HL-60/S4 treated with phorbol 12-myristate 13-acetate at 8.2 ng/mL for 4 days and 3 days (cell line): ENCODE data around the gene C11orf68.

Experiments
- in situ Hi-C: fragments of 300-500 bp; cut with MboI; formaldehyde crosslinking; loops from 2 replicates; pipeline ENCODE4 v1.15.0; 2022; ENCODE audit warnings: low sequenced_read_pairs

Gene C11orf68

GRCh38 chr11:65891219-65892136 is 27.4 kb downstream of the C11orf68 start:
- in situ Hi-C loops = loop anchor here (25.0 kb wide), 1 partner anchor 96 kb away; no protein-coding TSS in a partner anchor

- in situ Hi-C loops = loop anchor here (25.0 kb wide), 1 partner anchor 97 kb away; no protein-coding TSS in a partner anchor
Observed at GRCh38 chr11:65890324-65891218, 28.3 kb downstream of the C11orf68 start, which contains the start of gene CCDC85B. Gene CCDC85B, plus strand, starts transcription at chr11:65890673. Its CDS starts 111 bp downstream, at chr11:65890784.

GRCh38 chr11:65888163-65888814 is 30.6 kb downstream of the C11orf68 start, which contains the start of gene FIBP:
Gene FIBP, minus strand, starts transcription at chr11:65888471. Its CDS starts 53 bp downstream, at chr11:65888418.
- in situ Hi-C loops = loop anchor here (25.0 kb wide), 1 partner anchor 99 kb away; no protein-coding TSS in a partner anchor

GRCh38 chr11:65887723-65888162 is 31.1 kb downstream of the C11orf68 start:
- in situ Hi-C loops = loop anchor here (25.0 kb wide), 1 partner anchor 100 kb away; no protein-coding TSS in a partner anchor

GRCh38 chr11:65886826-65887722 is 31.8 kb downstream of the C11orf68 start:
- in situ Hi-C loops = loop anchor here (25.0 kb wide), 1 partner anchor 100 kb away; no protein-coding TSS in a partner anchor

GRCh38 chr11:65885808-65886536 is 32.9 kb downstream of the C11orf68 start:
- in situ Hi-C loops = loop anchor here (25.0 kb wide), 1 partner anchor 101 kb away; no protein-coding TSS in a partner anchor

GRCh38 chr11:65885231-65885630 is 33.6 kb downstream of the C11orf68 start:
- in situ Hi-C loops = loop anchor here (25.0 kb wide), 1 partner anchor 102 kb away; no protein-coding TSS in a partner anchor

- in situ Hi-C loops = loop anchor here (25.0 kb wide), 1 partner anchor 103 kb away; no protein-coding TSS in a partner anchor
Observed at GRCh38 chr11:65884716-65885092, 34.2 kb downstream of the C11orf68 start.

- in situ Hi-C loops = loop anchor here (25.0 kb wide), 1 partner anchor 103 kb away; no protein-coding TSS in a partner anchor
Observed at GRCh38 chr11:65883786-65884715, 34.8 kb downstream of the C11orf68 start.

- in situ Hi-C loops = loop anchor here (25.0 kb wide), 1 partner anchor 104 kb away; no protein-coding TSS in a partner anchor
Observed at GRCh38 chr11:65883058-65883761, 35.7 kb downstream of the C11orf68 start.

GRCh38 chr11:65882120-65883057 is 36.5 kb downstream of the C11orf68 start:
- in situ Hi-C loops = loop anchor here (25.0 kb wide), 1 partner anchor 105 kb away; no protein-coding TSS in a partner anchor

- in situ Hi-C loops = loop anchor here (25.0 kb wide), 1 partner anchor 106 kb away; no protein-coding TSS in a partner anchor
Observed at GRCh38 chr11:65880844-65881421, 37.9 kb downstream of the C11orf68 start.

GRCh38 chr11:65880027-65880426 is 38.8 kb downstream of the C11orf68 start:
- in situ Hi-C loops = loop anchor here (25.0 kb wide), 1 partner anchor 107 kb away; no protein-coding TSS in a partner anchor

GRCh38 chr11:65879617-65880016 is 39.2 kb downstream of the C11orf68 start, which contains the start of gene CTSW:
Gene CTSW, plus strand, starts transcription at chr11:65879837. Its CDS starts 18 bp downstream, at chr11:65879855.
- in situ Hi-C loops = loop anchor here (25.0 kb wide), 1 partner anchor 108 kb away; no protein-coding TSS in a partner anchor
